ENCODE data around the gene CDX1. TPM values are rescaled to one million over a fixed set of nuclear protein-coding genes. Genes with fewer than 3 reads are reported as not detected.
A peak's percentile ranks its signal among the peaks of the same experiment; 100 is the strongest.

Gene CDX1
- total RNA-seq, 1 donor from 2014 or later: not detected

DNA sequence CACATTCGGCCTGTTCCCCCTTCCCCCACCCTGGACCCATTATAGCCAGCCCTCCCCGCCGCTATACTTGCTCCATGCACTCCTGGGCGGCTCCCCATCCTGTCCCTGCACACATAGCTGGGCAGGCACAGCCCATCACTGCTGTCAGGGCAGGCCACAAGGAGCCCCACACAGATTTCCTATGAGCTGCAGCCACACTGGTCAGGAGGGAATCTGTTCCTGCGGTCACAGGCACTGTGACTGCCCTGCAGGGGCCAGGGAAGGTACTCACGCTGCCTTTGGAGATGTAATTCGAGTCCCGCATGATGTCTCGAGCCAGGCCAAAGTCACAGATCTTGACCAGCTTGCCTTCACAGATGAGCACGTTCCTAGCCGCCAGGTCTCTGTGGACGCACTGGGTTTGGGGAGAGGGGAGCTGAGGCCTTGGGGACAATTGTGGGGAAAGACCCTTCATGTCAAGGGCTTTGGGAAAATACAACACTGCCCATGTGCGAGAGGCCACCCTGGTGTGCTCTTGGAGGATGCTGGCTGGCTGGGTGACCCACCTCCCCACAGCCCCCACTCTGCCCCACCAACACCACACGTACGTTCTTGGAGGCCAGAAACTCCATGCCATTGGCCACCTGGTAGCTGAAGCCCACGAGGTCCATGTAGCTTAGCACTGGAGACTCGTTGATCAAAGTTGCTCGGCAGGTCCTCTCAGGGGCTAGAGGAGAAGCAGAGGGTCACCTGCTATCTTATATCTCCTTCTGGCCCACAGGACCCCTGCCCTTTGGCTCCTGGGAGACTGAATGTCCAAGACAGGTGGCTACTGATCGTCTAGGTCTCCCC is 45.7 kb upstream of the CDX1 start:
- Histone ChIP-seq H3K36me3 (peaks cover 78% of the 10 kb centered on the region), H3K4me1 (peaks cover 15% of the 10 kb centered on the region), H3K9me3 (no peaks in the 10 kb centered on the region), H3K27ac (no peak overlapping the region), H3K4me3 (no peak overlapping the region), H3K27me3 (ENCODE audit: low read depth) (no peaks in the 10 kb centered on the region)
- ATAC-seq (no peak), DNase-seq (no peak)
- TF ChIP-seq, protein P1, sequence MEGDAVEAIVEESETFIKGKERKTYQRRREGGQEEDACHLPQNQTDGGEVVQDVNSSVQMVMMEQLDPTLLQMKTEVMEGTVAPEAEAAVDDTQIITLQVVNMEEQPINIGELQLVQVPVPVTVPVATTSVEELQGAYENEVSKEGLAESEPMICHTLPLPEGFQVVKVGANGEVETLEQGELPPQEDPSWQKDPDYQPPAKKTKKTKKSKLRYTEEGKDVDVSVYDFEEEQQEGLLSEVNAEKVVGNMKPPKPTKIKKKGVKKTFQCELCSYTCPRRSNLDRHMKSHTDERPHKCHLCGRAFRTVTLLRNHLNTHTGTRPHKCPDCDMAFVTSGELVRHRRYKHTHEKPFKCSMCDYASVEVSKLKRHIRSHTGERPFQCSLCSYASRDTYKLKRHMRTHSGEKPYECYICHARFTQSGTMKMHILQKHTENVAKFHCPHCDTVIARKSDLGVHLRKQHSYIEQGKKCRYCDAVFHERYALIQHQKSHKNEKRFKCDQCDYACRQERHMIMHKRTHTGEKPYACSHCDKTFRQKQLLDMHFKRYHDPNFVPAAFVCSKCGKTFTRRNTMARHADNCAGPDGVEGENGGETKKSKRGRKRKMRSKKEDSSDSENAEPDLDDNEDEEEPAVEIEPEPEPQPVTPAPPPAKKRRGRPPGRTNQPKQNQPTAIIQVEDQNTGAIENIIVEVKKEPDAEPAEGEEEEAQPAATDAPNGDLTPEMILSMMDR (IDR thresholded peaks at IDR 0.05): no peak
- intact Hi-C loops (cut with DNase I): no loop called here

- TF ChIP-seq, protein P1 (IDR thresholded peaks at IDR 0.05): no peak
- H3K4me1 ChIP-seq: peaks cover 15% of the 10 kb centered on the region
- H3K27me3 ChIP-seq (ENCODE audit: low read depth): no peaks in the 10 kb centered on the region
- no peaks in the 10 kb centered on the region for H3K9me3 ChIP-seq
- H3K4me3 ChIP-seq: no peak overlapping the region
- ATAC-seq (no peak), DNase-seq (no peak)
- peaks cover 77% of the 10 kb centered on the region for H3K36me3 ChIP-seq
- no peak overlapping the region for H3K27ac ChIP-seq
- intact Hi-C loops (cut with DNase I): no loop called here
Measured at GRCh38 chr5:150121448-150122157, 45.0 kb upstream of the CDX1 start.

DNA sequence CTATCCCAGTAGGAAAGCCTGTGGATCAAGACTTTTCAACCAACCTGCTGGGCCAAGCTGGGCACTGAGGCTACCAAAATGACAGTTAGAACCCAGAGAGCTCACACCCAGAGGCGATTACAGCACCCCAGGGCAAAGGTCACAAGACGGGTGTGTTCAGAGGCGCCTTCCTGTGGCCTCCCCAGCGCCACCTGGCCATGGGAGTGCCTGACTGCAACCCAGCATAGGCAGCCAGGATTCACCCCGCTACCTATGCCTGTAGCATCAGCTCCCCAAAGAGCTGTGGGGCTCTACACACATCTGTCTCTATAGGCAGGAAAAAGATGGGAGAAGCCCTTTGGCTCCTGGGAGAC is 44.4 kb upstream of the CDX1 start:
- Histone ChIP-seq H3K27me3 (ENCODE audit: low read depth) (no peaks in the 10 kb centered on the region), H3K27ac (no peak overlapping the region), H3K36me3 (peaks cover 77% of the 10 kb centered on the region), H3K4me1 (peaks cover 15% of the 10 kb centered on the region), H3K9me3 (no peaks in the 10 kb centered on the region), H3K4me3 (no peak overlapping the region)
- intact Hi-C loops (cut with DNase I): no loop called here
- ATAC-seq (peak; percentile 43 to 60), DNase-seq (peak; percentile 74)
- TF ChIP-seq, protein P1 (IDR thresholded peaks at IDR 0.05): peak; percentile 25

DNA sequence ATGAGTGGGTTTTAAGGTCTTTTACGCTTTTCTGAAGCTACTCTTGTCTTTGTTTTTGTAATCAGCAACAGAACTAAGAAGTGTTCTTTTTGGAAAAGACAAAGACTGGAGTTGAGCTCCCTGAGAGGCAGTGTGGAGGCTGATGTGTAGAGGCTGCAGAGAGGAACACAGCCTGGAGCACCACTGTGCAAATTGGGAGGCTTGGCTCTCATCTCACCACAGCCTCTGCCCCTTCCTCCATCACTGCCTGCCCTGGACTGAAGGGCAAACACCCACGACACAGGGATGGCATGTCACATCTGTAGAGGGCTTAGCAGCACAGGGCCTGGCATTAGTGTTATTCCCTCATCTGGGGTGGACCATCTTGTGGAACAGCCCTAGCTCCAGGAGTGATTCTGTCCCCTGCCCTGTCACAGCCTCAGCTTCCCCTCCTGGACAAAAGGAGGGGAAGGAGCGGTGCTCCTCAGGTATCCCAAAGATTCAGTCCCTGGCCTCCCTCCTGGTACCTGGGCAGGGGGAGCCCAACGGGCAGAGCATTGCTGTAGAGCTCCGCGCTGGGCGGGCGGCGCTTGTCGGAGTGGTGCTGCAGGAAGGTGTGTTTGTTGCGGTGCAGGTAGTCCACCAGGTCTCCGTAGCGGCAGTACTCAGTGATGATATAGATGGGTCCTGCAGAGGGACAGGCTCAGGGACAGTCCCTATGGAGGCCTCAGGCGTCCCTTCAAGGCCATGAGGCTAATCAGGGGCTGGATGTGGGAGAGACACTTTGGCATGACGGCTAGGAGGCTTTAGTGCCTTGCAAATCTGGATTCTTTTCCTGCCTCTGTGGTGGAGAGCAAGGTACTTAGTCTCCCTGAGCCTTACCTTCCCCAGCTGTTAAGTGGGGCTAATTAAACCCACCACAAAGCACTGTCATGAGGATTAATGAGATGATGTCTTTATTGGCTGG is 43.8 kb upstream of the CDX1 start:
- TF ChIP-seq, protein P1 (IDR thresholded peaks at IDR 0.05): no peak
- Histone ChIP-seq H3K9me3 (no peaks in the 10 kb centered on the region), H3K27me3 (ENCODE audit: low read depth) (no peaks in the 10 kb centered on the region), H3K36me3 (peaks cover 84% of the 10 kb centered on the region), H3K4me3 (no peak overlapping the region), H3K27ac (no peak overlapping the region), H3K4me1 (peaks cover 15% of the 10 kb centered on the region)
- ATAC-seq (no peak), DNase-seq (no peak)
- intact Hi-C loops (cut with DNase I): no loop called here

- no peak overlapping the region for H3K4me3 ChIP-seq
- intact Hi-C loops (cut with DNase I): no loop called here
- ATAC-seq (no peak), DNase-seq (no peak)
- H3K27ac ChIP-seq: no peak overlapping the region
- H3K9me3 ChIP-seq: no peaks in the 10 kb centered on the region
- peaks cover 79% of the 10 kb centered on the region for H3K36me3 ChIP-seq
- no peaks in the 10 kb centered on the region for H3K27me3 ChIP-seq (ENCODE audit: low read depth)
- TF ChIP-seq, protein P1 (IDR thresholded peaks at IDR 0.05): no peak
- H3K4me1 ChIP-seq: peaks cover 15% of the 10 kb centered on the region
Measured at GRCh38 chr5:150123542-150123941, 43.0 kb upstream of the CDX1 start.

All from lower lobe of right lung (tissue), 2 donors.